Peyer's patch (tissue), 4 donors: ENCODE results near the gene LYPD4.

Source experiments
- CTCF ChIP-seq, 6 experiments: fragments of 450-650 bp in 4 of 6; fragments of 200-600 bp in 2 of 6; sonication (generic) in 1 of 6; IDR thresholded peaks; one replicate each; pipeline ENCODE4 v1.5.1; 2017 to 2019; ENCODE audit warnings: antibody characterized with exemption in 6 of 6, mild to moderate bottlenecking in 3 of 6, moderate library complexity in 1 of 6
- POLR2A ChIP-seq, 2 donors: fragments of 450-650 bp; IDR thresholded peaks; one replicate each; pipeline ENCODE4 v1.5.1; 2017; ENCODE audit warnings: antibody characterized with exemption in 2 of 2, mild to moderate bottlenecking in 2 of 2, moderate library complexity in 2 of 2

DNA sequence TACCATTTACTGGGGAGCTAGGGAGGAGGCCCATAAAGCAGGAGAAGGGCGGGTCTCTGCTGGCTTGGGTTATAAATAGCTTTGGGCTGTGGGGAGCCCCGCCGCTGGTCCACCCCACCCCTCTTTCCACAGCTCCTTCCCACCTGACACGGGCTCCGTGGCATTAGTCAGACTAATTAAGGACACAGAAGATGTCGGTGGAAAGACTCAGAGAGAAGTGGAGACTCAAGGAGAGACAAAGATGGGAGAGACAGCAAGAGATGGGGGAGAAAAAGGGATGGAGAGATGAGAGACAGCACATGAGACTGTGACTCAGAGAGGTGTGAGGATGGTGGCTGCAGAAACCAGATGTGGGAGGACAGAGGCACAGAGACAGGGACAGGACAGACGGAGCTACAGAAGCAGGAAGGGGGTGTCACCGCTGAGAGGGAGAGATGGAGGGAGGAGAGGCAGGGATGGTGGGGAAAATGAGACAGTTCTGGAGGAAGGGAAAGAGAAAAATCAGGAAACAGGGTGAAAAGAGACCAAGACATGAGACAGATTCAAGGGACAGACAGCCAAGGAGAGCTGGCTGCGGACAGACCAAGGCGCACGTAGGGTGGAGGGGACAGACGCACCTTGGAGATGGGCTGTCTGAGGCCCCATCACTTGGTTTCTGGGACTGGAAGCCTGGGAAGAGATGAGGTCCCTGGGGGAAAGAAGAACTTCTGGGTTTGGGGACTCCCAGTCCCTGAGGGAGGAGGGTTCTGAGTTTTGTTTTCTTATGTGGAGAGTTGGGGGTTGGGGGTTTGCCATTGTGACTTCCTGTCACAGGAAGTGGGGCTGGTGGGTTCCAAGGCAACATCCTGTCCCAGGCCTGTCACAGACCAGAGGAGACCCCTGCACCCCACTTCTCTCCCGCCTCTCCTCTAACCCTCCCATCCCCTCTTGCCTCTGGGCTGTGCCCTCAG, 42.6 kb upstream of the LYPD4 start:
- TF ChIP-seq CTCF (IDR thresholded peaks at IDR 0.05) (no peak), POLR2A (IDR thresholded peaks at IDR 0.05) (no peak)
